Ovary (tissue), 3 donors: Measurements from ENCODE around the gene STK17B.

ENCODE experiments used
- CTCF ChIP-seq, 3 donors: fragments of 450-650 bp in 2 of 3; fragments of 200-600 bp in 1 of 3; IDR thresholded peaks; one replicate each; pipeline versions ENCODE4 v1.5.1 to v1.8.0; 2016 to 2022; ENCODE audit warnings: antibody characterized with exemption in 3 of 3, mild to moderate bottlenecking in 1 of 3
- POLR2A ChIP-seq: fragments of 450-650 bp; IDR thresholded peaks from one replicate; pipeline ENCODE4 v1.6.1; 2017; ENCODE audit warnings: antibody characterized with exemption, mild to moderate bottlenecking, moderate library complexity
- donor health status: DM: no; HTN: no; CAD: no.

GRCh38 chr2:196220671-196221070, 49.3 kb upstream of the STK17B start:
- TF ChIP-seq CTCF (IDR thresholded peaks at IDR 0.05) (no peak), POLR2A (no peak)
